Loucy (cell line): ENCODE results near the gene FOXC2.

Source experiments
- H2AFZ ChIP-seq: fragments of 200-600 bp; sonication (generic); 2 replicates; pipeline ENCODE4 v1.6.0; 2016; ENCODE audit warnings: antibody characterized with exemption, mild to moderate bottlenecking, low read length, moderate library complexity
- H3F3A ChIP-seq: fragments of 200-600 bp; 2 replicates; pipeline ENCODE4 v1.6.0; 2016; ENCODE audit warnings: antibody characterized with exemption, low read depth, mild to moderate bottlenecking
- H3K27me3 ChIP-seq: fragments of 200-600 bp; sonication (generic); 2 replicates; pipeline ENCODE4 v1.6.1; 2014; ENCODE audit warnings: low read length, mild to moderate bottlenecking; ENCODE audit not compliant: insufficient read depth, poor library complexity, severe bottlenecking
- H3K36me3 ChIP-seq: fragments of 200-600 bp; sonication (generic); 2 replicates; pipeline ENCODE4 v1.6.1; 2016; ENCODE audit warnings: low read length; ENCODE audit not compliant: insufficient read depth
- H3K4me1 ChIP-seq: fragments of 200-600 bp; sonication (generic); 2 replicates; pipeline ENCODE4 v1.5.1; 2014; ENCODE audit warnings: low read length, mild to moderate bottlenecking; ENCODE audit not compliant: insufficient read depth, poor library complexity, severe bottlenecking
- H3K4me2 ChIP-seq: fragments of 200-600 bp; sonication (generic); 2 replicates; pipeline ENCODE4 v1.6.0; 2014; ENCODE audit warnings: antibody characterized with exemption, low read length, low read depth, mild to moderate bottlenecking; ENCODE audit not compliant: poor library complexity, severe bottlenecking
- H3K4me3 ChIP-seq: fragments of 200-600 bp; sonication (generic); 2 replicates; pipeline ENCODE4 v1.5.1; 2014; ENCODE audit warnings: low read length, mild to moderate bottlenecking, mixed read lengths; ENCODE audit not compliant: poor library complexity, severe bottlenecking
- H3K79me2 ChIP-seq: fragments of 200-600 bp; sonication (generic); 2 replicates; pipeline ENCODE4 v1.6.1; 2014; ENCODE audit warnings: low read length; ENCODE audit not compliant: insufficient read depth
- H3K9ac ChIP-seq: fragments of 200-600 bp; sonication (generic); 2 replicates; pipeline ENCODE4 v1.6.0; 2014; ENCODE audit warnings: mild to moderate bottlenecking, low read depth, low read length, moderate library complexity; ENCODE audit not compliant: poor library complexity, severe bottlenecking
- H3K9me2 ChIP-seq: fragments of 200-600 bp; sonication (generic); replicated peaks from 2 replicates; pipeline ENCODE4 v1.6.1; 2016; ENCODE audit warnings: low read depth, low read length, mixed read lengths
- H3K9me3 ChIP-seq: fragments of 200-600 bp; sonication (generic); 2 replicates; pipeline ENCODE4 v1.6.1; 2014; ENCODE audit warnings: mild to moderate bottlenecking, antibody characterized with exemption, low read length, low read depth; ENCODE audit not compliant: insufficient read depth
- H4K20me1 ChIP-seq: fragments of 200-600 bp; sonication (generic); 2 replicates; pipeline ENCODE4 v1.6.0; 2014; ENCODE audit warnings: antibody characterized with exemption, low read length, mild to moderate bottlenecking; ENCODE audit not compliant: insufficient read depth, poor library complexity, severe bottlenecking
- CTCF ChIP-seq: fragments of 200-600 bp; sonication (generic); conservative IDR thresholded peaks from 2 replicates; pipeline ENCODE4 v1.5.1; 2014; ENCODE audit warnings: mild to moderate bottlenecking, antibody characterized with exemption, low read length
- EZH2phosphoT487 ChIP-seq: fragments of 200-600 bp; IDR thresholded peaks from 2 replicates; pipeline ENCODE4 v1.6.1; 2018; ENCODE audit warnings: antibody characterized with exemption, mild to moderate bottlenecking, moderate library complexity, borderline replicate concordance

The FOXC2 gene

DNA sequence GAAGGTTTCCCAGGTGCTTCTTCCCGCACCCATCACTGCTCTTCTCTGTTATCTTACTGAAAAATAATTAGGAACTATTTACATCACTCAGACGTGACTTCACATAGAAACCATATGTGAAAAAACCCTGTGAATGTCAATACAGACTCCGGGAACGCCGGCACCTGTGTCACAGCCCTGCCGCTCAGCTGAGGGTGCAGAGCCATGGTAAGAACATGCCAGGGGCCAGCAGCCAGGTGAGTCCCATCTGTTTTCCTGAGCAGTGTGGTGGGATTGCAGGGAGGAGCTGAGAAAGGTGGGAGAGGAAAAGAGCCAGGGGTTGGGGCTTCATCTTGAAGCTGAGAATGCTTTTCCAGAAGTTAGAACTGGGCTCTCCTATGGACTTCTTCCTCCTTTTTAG is 42.6 kb upstream of the FOXC2 start:
- H3K36me3 ChIP-seq: no peaks in the 10 kb centered on the region
- no peaks in the 10 kb centered on the region for H3F3A ChIP-seq
- no peaks in the 10 kb centered on the region for H3K79me2 ChIP-seq
- H3K4me1 ChIP-seq: no peaks in the 10 kb centered on the region
- no peak overlapping the region for H3K4me2 ChIP-seq
- H2AFZ ChIP-seq: no peak overlapping the region
- no peaks in the 10 kb centered on the region for H3K9me3 ChIP-seq
- H3K27me3 ChIP-seq: no peaks in the 10 kb centered on the region
- no peaks in the 10 kb centered on the region for H3K9me2 ChIP-seq
- H3K4me3 ChIP-seq: no peak overlapping the region
- TF ChIP-seq EZH2phosphoT487 (no peak), CTCF (no peak)
- H3K9ac ChIP-seq: no peak overlapping the region
- H4K20me1 ChIP-seq: no peaks in the 10 kb centered on the region

- Histone ChIP-seq H3K9me2 (no peaks in the 10 kb centered on the region), H2AFZ (no peak overlapping the region), H3K9me3 (no peaks in the 10 kb centered on the region), H3K4me3 (no peak overlapping the region), H4K20me1 (no peaks in the 10 kb centered on the region), H3F3A (no peaks in the 10 kb centered on the region), H3K36me3 (no peaks in the 10 kb centered on the region), H3K4me1 (no peaks in the 10 kb centered on the region), H3K79me2 (no peaks in the 10 kb centered on the region), H3K9ac (no peak overlapping the region), H3K4me2 (no peak overlapping the region), H3K27me3 (no peaks in the 10 kb centered on the region)
- TF ChIP-seq EZH2phosphoT487 (no peak), CTCF (no peak)
Measured at GRCh38 chr16:86525696-86526095, 40.9 kb upstream of the FOXC2 start.

DNA sequence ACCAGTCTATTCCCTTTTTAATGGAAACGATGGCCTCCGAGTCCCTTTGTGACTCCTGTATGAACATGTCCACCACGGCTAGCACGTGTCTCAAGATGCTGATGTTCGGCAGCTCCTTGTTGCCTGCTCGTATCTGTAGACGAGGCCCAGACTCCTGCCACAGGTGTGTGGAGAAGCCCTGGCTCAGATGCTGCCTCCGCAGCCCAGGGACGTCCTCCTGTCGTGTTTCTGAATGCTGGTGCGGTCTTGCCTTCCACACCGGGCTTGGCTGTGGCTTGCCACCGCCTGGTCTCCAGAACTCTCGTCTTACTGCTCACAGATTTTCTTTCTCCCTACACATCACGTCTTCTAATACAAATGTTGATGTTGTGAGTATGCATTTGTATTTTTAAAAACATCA is 39.3 kb upstream of the FOXC2 start:
- TF ChIP-seq CTCF (no peak), EZH2phosphoT487 (no peak)
- no peak overlapping the region for H3K4me3 ChIP-seq
- H3K9me2 ChIP-seq: no peaks in the 10 kb centered on the region
- no peak overlapping the region for H3K4me2 ChIP-seq
- H3K36me3 ChIP-seq: no peaks in the 10 kb centered on the region
- H3K9me3 ChIP-seq: no peaks in the 10 kb centered on the region
- H3K27me3 ChIP-seq: no peaks in the 10 kb centered on the region
- H3F3A ChIP-seq: no peaks in the 10 kb centered on the region
- H4K20me1 ChIP-seq: no peaks in the 10 kb centered on the region
- no peak overlapping the region for H3K9ac ChIP-seq
- H2AFZ ChIP-seq: no peak overlapping the region
- H3K4me1 ChIP-seq: no peaks in the 10 kb centered on the region
- H3K79me2 ChIP-seq: no peaks in the 10 kb centered on the region
